Activated naive CD4-positive, alpha-beta T cell treated with anti-CD3 and anti-CD28 coated beads, Interleukin-2, amount 50 U/mL, for 24 hours (primary cell): ENCODE data around the gene MRC1.

Experiments
- H3K27ac Mint-ChIP-seq: one replicate; pipeline ENCODE4 v1.8.0; 2021; ENCODE audit warnings: mild to moderate bottlenecking, mixed read lengths
- H3K27me3 Mint-ChIP-seq: one replicate; pipeline ENCODE4 v1.8.0; 2021; ENCODE audit warnings: mixed read lengths
- H3K36me3 Mint-ChIP-seq: one replicate; pipeline ENCODE4 v1.8.0; 2021; ENCODE audit warnings: mixed read lengths
- H3K4me1 Mint-ChIP-seq: one replicate; pipeline ENCODE4 v1.8.0; 2021; ENCODE audit warnings: mixed read lengths
- H3K4me3 Mint-ChIP-seq: one replicate; pipeline ENCODE4 v1.8.0; 2021; ENCODE audit warnings: mild to moderate bottlenecking, mixed read lengths
- H3K9me3 Mint-ChIP-seq: one replicate; pipeline ENCODE4 v1.8.0; 2021; ENCODE audit warnings: mixed read lengths

Gene MRC1

DNA sequence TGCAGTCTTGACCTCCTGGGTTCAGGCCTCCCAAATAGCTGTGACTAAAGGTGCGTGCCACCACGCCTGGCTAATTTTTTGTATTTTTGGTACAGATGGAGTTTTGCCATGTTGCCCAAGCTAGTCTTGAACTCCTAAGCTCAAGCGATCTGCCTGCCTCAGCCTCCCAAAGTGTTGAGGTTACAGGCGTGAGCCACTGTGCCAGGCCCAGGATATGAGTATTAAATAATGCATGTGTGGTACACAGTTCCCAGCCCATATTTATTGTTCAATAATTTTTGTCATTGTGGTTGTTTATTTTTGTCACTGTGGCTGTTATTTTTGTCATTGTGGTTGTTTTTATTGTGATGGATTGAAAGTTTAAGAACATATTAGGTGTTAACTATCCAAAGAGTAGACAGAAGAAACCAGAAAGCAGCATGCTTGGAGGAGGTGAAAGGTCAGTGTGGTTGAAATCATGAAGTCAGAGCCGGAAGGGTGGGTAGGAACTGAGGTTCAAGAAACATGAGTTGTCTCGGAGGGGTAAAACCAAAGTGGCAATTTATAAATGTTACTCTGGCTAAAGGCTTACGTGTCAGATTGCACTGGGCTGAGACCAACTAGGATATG, 45.0 kb downstream of the MRC1 start:
- H3K36me3 Mint-ChIP-seq: no peaks in the 10 kb centered on the region
- no peaks in the 10 kb centered on the region for H3K4me1 Mint-ChIP-seq
- peak overlapping the region; percentile 52 for H3K27ac Mint-ChIP-seq
- H3K4me3 Mint-ChIP-seq: no peak overlapping the region
- peaks cover 10% of the 10 kb centered on the region for H3K27me3 Mint-ChIP-seq
- H3K9me3 Mint-ChIP-seq: no peaks in the 10 kb centered on the region

DNA sequence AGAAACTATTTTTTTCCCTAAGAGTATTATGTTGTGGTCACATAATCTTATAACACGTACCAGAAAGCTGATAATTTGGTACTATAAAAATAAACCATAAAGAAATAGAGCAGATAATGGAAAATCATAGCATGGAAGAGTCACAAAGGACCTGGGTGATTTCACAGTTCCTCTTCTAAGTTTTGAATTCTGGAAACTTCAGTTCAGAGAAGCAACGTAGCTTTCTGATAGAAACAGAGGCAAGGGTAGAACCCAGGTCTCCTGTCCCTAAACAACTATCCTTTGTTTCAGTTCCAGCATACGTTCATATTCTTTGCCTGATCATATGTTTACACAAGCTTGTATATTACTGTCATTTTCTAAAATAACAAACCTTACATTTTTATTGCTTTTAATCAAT, 47.9 kb downstream of the MRC1 start:
- Mint-ChIP-seq H3K4me3 (no peak overlapping the region), H3K36me3 (no peaks in the 10 kb centered on the region), H3K4me1 (no peaks in the 10 kb centered on the region), H3K27me3 (peaks cover 9% of the 10 kb centered on the region), H3K27ac (no peak overlapping the region), H3K9me3 (no peaks in the 10 kb centered on the region)

DNA sequence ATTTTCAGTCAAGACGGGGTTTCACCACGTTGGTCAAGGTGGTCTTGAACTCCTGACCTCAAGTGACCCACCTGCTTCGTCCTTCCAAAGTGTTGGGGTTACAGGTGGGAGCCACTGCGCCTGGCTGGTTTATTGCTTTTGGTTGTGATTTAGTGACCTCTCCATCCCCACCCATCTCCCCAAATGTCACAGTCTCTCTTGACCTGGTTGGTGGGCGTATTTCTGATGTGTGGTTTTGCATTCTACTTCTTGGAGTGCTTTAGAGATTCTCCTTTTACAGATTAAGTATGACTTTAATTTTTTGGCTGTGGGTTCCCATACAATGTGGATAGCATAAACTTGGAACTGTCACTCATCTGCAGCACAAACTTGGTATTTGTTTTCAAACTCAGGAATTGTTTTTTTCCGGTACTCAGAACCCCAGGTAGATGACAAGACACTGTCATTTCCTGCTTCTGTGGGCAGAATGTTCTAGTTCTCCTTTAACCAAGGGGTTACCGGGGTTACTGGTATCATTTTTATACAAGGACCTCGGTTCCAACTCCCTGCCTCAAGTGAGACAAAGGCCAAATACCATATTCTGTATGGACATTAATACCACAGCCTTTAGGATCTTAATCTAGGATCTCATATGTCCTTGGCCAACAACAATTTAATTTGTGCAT, 50.5 kb downstream of the MRC1 start:
- Mint-ChIP-seq H3K27ac (no peak overlapping the region), H3K4me3 (no peak overlapping the region), H3K36me3 (no peaks in the 10 kb centered on the region), H3K4me1 (no peaks in the 10 kb centered on the region), H3K27me3 (peaks cover 6% of the 10 kb centered on the region), H3K9me3 (no peaks in the 10 kb centered on the region)

DNA sequence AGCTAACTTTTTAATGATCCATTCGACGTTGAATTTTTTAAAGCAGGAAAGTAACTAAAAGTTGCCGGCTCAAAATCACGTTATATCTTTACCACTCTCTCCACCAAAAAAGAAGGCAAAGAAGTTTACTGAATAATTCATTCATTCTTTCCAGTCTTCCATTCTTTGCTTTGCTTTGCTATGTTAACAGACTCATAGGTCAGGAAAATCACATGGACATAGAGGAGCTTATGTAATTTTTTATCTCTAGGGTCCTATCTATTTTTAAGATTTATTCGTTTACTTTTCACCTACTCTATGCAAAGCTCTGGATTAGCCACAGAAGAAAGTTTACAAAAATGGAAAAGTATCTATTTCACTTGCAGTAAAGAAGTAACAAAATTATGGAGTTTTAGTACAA, 52.6 kb downstream of the MRC1 start:
- Mint-ChIP-seq H3K4me1 (no peaks in the 10 kb centered on the region), H3K27ac (no peak overlapping the region), H3K27me3 (peaks cover 6% of the 10 kb centered on the region), H3K36me3 (no peaks in the 10 kb centered on the region), H3K9me3 (no peaks in the 10 kb centered on the region), H3K4me3 (no peak overlapping the region)

DNA sequence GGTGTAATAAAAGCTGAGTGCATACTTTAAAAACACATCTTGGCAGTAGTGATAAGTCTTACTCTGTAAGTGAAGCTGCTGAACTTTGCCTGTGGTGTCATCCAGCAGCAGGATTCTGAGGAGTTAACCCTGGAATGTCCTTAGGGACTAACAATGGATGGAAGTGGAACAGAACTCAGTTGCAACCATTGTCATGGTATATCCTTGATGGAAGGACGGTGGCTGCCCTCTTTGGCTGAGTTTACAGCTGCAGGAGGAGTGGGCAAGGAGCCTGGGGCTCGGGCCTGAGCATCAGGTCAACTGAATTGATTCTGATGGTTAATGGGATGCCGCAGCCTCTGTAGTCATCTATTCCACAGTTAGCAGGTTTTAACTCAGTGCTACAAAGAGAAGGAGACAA, 56.2 kb downstream of the MRC1 start:
- Mint-ChIP-seq H3K4me1 (no peaks in the 10 kb centered on the region), H3K27ac (no peak overlapping the region), H3K4me3 (no peak overlapping the region), H3K27me3 (peaks cover 1% of the 10 kb centered on the region), H3K9me3 (no peaks in the 10 kb centered on the region), H3K36me3 (no peaks in the 10 kb centered on the region)

DNA sequence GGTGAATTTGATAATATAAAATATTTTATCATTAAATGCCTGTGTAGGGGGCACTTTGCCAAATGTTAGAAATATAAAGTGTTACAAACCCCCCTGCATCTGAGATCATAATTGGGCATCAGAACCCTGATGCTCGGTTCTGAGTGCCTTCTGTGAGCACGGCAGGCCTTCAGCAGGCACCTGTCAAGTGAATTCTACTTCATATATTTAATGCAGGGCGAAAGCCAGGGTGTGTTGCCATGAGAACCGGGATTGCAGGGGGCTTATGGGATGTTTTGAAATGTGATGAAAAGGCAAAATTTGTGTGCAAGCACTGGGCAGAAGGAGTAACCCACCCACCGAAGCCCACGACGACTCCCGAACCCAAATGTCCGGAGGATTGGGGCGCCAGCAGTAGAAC, 57.2 kb downstream of the MRC1 start:
- H3K4me1 Mint-ChIP-seq: no peaks in the 10 kb centered on the region
- no peak overlapping the region for H3K4me3 Mint-ChIP-seq
- peaks cover 1% of the 10 kb centered on the region for H3K27me3 Mint-ChIP-seq
- H3K36me3 Mint-ChIP-seq: no peaks in the 10 kb centered on the region
- no peak overlapping the region for H3K27ac Mint-ChIP-seq
- no peaks in the 10 kb centered on the region for H3K9me3 Mint-ChIP-seq

DNA sequence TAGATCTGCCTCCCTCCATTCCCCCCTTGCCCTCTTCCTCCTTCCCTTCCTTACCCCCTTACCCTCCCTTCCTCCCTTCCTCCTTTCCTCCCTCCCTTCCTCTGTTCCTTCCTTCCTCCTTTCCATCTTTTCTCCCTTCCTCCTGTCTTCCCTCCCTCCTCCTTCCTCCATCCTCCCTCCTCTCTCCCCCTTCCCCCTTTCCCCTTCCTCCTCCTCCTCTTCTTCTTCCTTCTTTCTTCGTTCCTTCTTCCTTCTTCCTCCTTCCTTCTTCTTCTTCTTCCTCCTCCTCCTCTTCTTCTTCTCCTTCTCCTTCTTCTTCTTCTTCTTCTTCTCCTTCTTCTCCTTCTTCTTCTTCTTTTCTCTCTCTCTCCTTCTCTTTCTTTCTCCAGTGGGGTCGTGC, 57.9 kb downstream of the MRC1 start:
- peaks cover 1% of the 10 kb centered on the region for H3K27me3 Mint-ChIP-seq
- no peaks in the 10 kb centered on the region for H3K36me3 Mint-ChIP-seq
- H3K4me1 Mint-ChIP-seq: no peaks in the 10 kb centered on the region
- H3K9me3 Mint-ChIP-seq: no peaks in the 10 kb centered on the region
- no peak overlapping the region for H3K27ac Mint-ChIP-seq
- H3K4me3 Mint-ChIP-seq: no peak overlapping the region

DNA sequence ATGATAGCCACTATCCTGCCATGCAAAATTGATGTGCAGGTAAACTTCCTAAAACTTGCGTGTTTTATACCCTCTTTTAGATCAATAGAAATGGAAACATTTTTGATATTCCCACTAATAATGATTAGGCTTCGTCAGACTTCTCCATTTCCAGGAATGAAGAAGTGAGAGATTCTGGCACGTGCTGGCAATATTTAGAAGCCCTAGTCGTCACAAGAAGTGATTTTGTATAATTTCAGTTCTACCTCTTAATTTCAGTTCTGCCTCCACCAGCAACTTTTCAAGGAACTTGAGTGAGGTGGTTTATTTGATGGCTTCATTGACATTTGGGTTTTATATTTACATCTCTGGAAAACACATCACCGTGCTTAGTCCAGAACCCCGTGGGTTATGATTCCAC, 61.9 kb downstream of the MRC1 start:
- Mint-ChIP-seq H3K27me3 (no peaks in the 10 kb centered on the region), H3K4me1 (no peaks in the 10 kb centered on the region), H3K36me3 (no peaks in the 10 kb centered on the region), H3K4me3 (no peak overlapping the region), H3K9me3 (no peaks in the 10 kb centered on the region), H3K27ac (no peak overlapping the region)

DNA sequence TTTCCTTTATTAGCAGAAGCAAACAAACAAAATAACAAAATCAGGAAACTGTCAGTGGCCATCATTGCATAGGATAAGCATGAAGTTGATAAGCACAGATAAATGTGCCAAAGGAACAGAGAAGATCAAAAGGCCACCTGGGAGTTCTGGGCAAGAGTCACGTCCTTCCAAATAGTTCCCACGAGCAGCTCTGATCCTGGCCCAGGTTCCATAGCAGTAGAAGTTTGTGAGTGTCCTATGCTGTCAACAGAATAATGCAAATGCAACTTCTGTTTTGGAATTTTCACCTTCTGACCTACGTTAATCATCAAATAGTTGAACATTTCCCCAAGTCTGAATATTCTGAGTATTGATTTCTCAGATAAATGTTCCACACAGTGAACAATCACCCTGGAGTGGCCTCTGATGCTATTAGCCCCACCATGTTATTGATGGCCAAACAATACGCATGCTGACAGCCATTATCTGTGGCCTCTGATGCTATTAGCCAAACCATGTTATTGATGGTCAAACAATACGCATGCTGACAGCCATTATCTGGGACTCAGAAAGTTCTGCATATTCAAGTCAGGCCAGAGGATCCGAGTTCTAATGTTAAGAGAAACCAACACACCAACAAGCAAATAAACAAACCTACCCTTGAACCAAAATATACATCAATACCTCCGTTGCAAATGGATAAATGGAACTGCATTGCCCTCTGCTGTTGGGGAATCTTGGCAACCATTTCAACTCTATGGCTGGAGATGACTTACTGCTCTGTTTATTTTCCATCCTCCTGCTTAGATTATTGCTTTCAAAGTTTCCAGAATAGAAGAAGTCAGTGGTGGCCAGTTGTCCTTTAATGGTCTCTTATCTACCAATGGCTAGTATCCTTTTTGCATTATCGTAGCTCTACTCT, 63.3 kb downstream of the MRC1 start:
- Mint-ChIP-seq H3K4me3 (no peak overlapping the region), H3K27me3 (no peaks in the 10 kb centered on the region), H3K27ac (no peak overlapping the region), H3K9me3 (no peaks in the 10 kb centered on the region), H3K4me1 (no peaks in the 10 kb centered on the region), H3K36me3 (no peaks in the 10 kb centered on the region)

DNA sequence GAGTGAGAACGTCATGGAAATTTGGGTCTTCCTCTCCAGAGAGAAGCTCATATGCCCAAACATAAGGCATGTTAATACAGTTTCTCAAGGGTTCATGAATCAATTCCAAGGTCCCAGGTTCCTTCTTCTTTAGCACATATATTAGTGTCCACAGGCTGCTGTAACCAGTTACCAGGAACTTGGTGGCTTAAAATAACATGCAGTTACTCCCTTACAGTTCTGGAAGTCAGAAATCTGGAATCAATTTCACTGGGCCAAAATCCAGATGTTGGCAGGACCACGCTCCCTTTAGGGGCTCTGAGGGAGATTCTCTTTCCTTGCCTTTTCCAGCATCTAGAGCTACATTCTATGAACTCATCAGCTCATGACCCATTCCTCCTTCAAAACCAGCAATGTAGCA, 64.8 kb downstream of the MRC1 start:
- Mint-ChIP-seq H3K9me3 (no peaks in the 10 kb centered on the region), H3K4me3 (no peak overlapping the region), H3K27me3 (no peaks in the 10 kb centered on the region), H3K4me1 (no peaks in the 10 kb centered on the region), H3K36me3 (no peaks in the 10 kb centered on the region), H3K27ac (no peak overlapping the region)

DNA sequence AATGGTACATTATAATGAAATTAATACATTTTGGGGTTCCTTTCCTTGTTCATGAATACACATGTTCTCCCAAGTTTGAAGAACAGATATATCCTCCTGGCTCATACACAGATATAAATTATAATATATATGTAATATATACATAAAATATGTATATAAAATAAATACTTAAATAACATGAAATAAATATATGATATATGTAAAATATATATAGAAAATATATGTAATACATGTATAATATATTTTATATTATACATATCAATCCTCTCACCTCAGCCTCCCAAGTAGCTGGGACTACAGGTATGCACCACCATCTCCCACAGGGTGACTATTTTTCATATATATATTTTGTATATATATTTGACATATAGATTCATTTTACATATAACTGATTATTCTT, 68.0 kb downstream of the MRC1 start:
- Mint-ChIP-seq H3K4me1 (no peaks in the 10 kb centered on the region), H3K27me3 (no peaks in the 10 kb centered on the region), H3K36me3 (no peaks in the 10 kb centered on the region), H3K9me3 (no peaks in the 10 kb centered on the region), H3K4me3 (no peak overlapping the region), H3K27ac (no peak overlapping the region)

DNA sequence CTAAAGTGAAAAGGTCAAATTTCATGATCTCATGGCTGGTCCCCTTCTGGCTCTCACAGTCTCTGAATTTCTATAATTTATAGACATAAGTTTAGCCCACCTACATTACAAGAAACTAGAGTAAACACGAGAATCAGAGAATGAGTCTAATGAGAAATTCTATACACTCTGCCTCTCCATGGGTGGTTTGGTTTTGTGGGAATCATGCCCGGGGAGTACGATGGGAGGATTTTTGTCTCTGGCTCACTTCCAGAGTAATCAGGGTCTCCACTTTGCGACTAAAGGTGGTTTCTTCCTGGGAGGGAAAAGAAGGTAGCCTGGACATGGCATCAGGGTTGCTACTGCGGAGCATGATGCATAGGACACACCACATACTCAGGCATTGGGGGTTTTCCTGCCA, 69.7 kb downstream of the MRC1 start:
- no peaks in the 10 kb centered on the region for H3K4me1 Mint-ChIP-seq
- no peaks in the 10 kb centered on the region for H3K9me3 Mint-ChIP-seq
- H3K27me3 Mint-ChIP-seq: no peaks in the 10 kb centered on the region
- no peak overlapping the region for H3K27ac Mint-ChIP-seq
- no peaks in the 10 kb centered on the region for H3K36me3 Mint-ChIP-seq
- H3K4me3 Mint-ChIP-seq: no peak overlapping the region

DNA sequence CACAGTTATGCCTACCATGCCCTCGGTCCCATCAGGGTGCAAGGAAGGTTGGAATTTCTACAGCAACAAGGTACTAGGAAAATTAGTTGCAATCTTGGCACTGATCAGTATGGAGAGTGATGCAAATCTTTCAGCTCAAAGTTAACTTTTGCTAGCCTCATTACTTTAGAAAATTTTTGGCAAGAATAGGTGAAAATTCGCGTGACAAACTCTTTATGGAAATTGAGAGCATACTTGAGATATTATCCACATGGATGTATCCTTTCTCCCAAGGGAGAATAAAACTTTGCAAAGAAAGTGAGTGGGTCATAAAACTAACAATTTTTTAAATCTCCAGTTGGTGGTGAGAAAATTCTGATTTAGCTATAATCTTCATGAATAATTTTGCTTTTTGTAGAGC, 71.5 kb downstream of the MRC1 start:
- Mint-ChIP-seq H3K27ac (no peak overlapping the region), H3K4me3 (no peak overlapping the region), H3K27me3 (no peaks in the 10 kb centered on the region), H3K9me3 (no peaks in the 10 kb centered on the region), H3K4me1 (no peaks in the 10 kb centered on the region), H3K36me3 (no peaks in the 10 kb centered on the region)

DNA sequence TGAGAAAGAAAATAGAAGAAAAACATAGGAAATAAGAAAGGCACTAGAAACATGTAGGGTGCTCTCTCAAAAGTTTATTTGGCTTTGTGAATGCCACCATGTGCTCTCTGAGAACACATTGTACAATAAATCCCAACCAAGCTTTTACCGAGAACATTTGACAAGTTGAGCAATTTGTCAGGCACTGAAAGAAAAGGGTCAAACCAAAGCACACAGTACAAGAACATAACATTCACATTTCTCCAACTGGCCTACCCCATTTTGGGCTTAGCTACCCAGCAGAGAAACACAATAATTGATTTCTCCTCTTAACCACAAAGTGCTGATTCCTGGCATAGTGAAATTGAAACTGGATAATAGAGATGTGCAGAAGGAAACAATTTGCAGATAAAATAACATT, 73.4 kb downstream of the MRC1 start:
- H3K27me3 Mint-ChIP-seq: no peaks in the 10 kb centered on the region
- no peaks in the 10 kb centered on the region for H3K9me3 Mint-ChIP-seq
- H3K4me1 Mint-ChIP-seq: no peaks in the 10 kb centered on the region
- no peak overlapping the region for H3K27ac Mint-ChIP-seq
- no peaks in the 10 kb centered on the region for H3K36me3 Mint-ChIP-seq
- H3K4me3 Mint-ChIP-seq: no peak overlapping the region

DNA sequence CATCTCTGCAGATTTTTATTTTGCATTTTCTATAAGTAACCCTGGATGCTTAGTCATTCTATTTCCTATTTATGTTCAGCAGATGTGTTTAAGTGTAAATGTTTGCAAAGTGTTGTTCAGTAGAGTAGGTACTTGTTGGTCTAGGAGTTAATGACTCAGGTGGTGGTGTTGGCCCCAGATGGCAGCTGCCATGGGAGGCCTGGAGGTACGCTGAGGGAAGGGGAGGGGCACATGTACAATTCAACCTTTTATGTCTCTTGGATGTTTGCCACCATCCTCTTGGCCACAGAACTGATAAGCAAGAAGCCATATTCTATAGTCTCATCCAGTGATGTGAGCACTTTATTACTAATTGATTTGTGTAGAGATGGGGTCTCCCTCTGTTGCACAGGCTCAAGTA, 74.5 kb downstream of the MRC1 start:
- Mint-ChIP-seq H3K4me3 (no peak overlapping the region), H3K27me3 (no peaks in the 10 kb centered on the region), H3K9me3 (no peaks in the 10 kb centered on the region), H3K4me1 (no peaks in the 10 kb centered on the region), H3K27ac (no peak overlapping the region), H3K36me3 (no peaks in the 10 kb centered on the region)

DNA sequence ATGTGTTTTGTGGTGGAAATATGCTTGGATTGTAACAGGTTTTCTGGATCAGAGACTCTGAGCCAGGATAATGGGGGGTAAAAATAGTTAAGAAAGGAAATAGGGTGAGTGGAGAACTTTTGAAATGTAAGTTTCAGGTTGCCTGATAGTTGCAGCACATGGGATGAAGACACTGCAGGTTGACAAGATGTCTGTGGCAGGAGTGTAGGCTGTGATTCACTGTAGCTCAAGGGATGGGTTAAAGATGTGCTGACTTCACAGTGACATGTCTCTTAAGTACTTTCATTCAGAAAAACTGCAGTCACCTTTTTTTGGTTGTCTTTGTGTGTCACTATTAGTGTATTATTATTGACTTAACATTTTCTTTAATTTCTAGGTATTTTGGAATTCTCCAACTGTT, 79.0 kb downstream of the MRC1 start:
- H3K4me1 Mint-ChIP-seq: no peaks in the 10 kb centered on the region
- H3K27me3 Mint-ChIP-seq: no peaks in the 10 kb centered on the region
- no peak overlapping the region for H3K27ac Mint-ChIP-seq
- no peaks in the 10 kb centered on the region for H3K36me3 Mint-ChIP-seq
- peaks cover 4% of the 10 kb centered on the region for H3K9me3 Mint-ChIP-seq
- H3K4me3 Mint-ChIP-seq: no peak overlapping the region
